Chondrocyte (in vitro differentiated cells): Measurements from ENCODE around the gene CCDC188. TPM values are rescaled to one million over a fixed set of nuclear protein-coding genes. Genes with fewer than 3 reads are reported as not detected.

Experiments
- DNase-seq: peaks from one replicate; pipeline ENCODE4 v3.0.0; 2021; ENCODE audit warnings: mixed read lengths, low spot score
- H3K27ac Mint-ChIP-seq: one replicate; pipeline ENCODE4 v1.8.0; 2021; ENCODE audit warnings: mild to moderate bottlenecking, moderate library complexity, mixed read lengths; ENCODE audit not compliant: unreplicated experiment
- H3K27me3 Mint-ChIP-seq: 2 replicates; pipeline ENCODE4 v1.8.0; 2021; ENCODE audit warnings: low read depth, mixed read lengths
- H3K36me3 Mint-ChIP-seq: 2 replicates; pipeline ENCODE4 v1.8.0; 2021; ENCODE audit warnings: low read depth, mixed read lengths
- H3K4me1 Mint-ChIP-seq: 2 replicates; pipeline ENCODE4 v1.8.0; 2021; ENCODE audit warnings: low read depth, mild to moderate bottlenecking, mixed read lengths
- H3K4me3 Mint-ChIP-seq: one replicate; pipeline ENCODE4 v1.8.0; 2021; ENCODE audit warnings: mild to moderate bottlenecking, moderate library complexity, mixed read lengths; ENCODE audit not compliant: unreplicated experiment
- H3K9me3 Mint-ChIP-seq: 2 replicates; pipeline ENCODE4 v1.8.0; 2021; ENCODE audit warnings: low read depth, mixed read lengths
- CTCF ChIP-seq: fragments of 200-600 bp; sonication (generic); IDR thresholded peaks from 2 replicates; pipeline ENCODE4 v1.5.0; 2021; ENCODE audit warnings: antibody characterized with exemption, mild to moderate bottlenecking, moderate library complexity
- total RNA-seq: library from RNA; stranded (reverse); gene quantifications from 3 replicates; pipeline ENCODE4 v1.2.1, GENCODE V29; 2021

The CCDC188 gene
- total RNA-seq, 1 donor from 2014 or later = 5.3 TPM

- no peak overlapping the region for H3K27ac Mint-ChIP-seq
- H3K36me3 Mint-ChIP-seq = no peaks in the 10 kb centered on the region
- no peaks in the 10 kb centered on the region for H3K27me3 Mint-ChIP-seq
- no peaks in the 10 kb centered on the region for H3K4me1 Mint-ChIP-seq
- no peak for DNase-seq
- peak; percentile 63 for TF ChIP-seq CTCF
- no peak overlapping the region for H3K4me3 Mint-ChIP-seq
- H3K9me3 Mint-ChIP-seq = no peaks in the 10 kb centered on the region
These were observed 29.4 kb upstream of the CCDC188 start for GRCh38 chr22:20180245-20180630.

- no peaks in the 10 kb centered on the region for H3K9me3 Mint-ChIP-seq
- no peak overlapping the region for H3K27ac Mint-ChIP-seq
- no peaks in the 10 kb centered on the region for H3K36me3 Mint-ChIP-seq
- H3K27me3 Mint-ChIP-seq = no peaks in the 10 kb centered on the region
- no peak overlapping the region for H3K4me3 Mint-ChIP-seq
- TF ChIP-seq CTCF = no peak
- H3K4me1 Mint-ChIP-seq = no peaks in the 10 kb centered on the region
- no peak for DNase-seq
These were observed 28.8 kb upstream of the CCDC188 start for GRCh38 chr22:20179455-20180244.

GRCh38 chr22:20178915-20179227 lies 28.0 kb upstream of the CCDC188 start:
- H3K36me3 Mint-ChIP-seq = no peaks in the 10 kb centered on the region
- no peaks in the 10 kb centered on the region for H3K27me3 Mint-ChIP-seq
- no peaks in the 10 kb centered on the region for H3K9me3 Mint-ChIP-seq
- no peak for TF ChIP-seq CTCF
- no peaks in the 10 kb centered on the region for H3K4me1 Mint-ChIP-seq
- H3K4me3 Mint-ChIP-seq = no peak overlapping the region
- H3K27ac Mint-ChIP-seq = no peak overlapping the region
- DNase-seq = no peak

- no peaks in the 10 kb centered on the region for H3K4me1 Mint-ChIP-seq
- DNase-seq = no peak
- H3K9me3 Mint-ChIP-seq = no peaks in the 10 kb centered on the region
- TF ChIP-seq CTCF = no peak
- no peaks in the 10 kb centered on the region for H3K36me3 Mint-ChIP-seq
- H3K27me3 Mint-ChIP-seq = no peaks in the 10 kb centered on the region
- no peak overlapping the region for H3K27ac Mint-ChIP-seq
- no peak overlapping the region for H3K4me3 Mint-ChIP-seq
These were observed 27.4 kb upstream of the CCDC188 start for GRCh38 chr22:20178075-20178914.

- no peaks in the 10 kb centered on the region for H3K9me3 Mint-ChIP-seq
- DNase-seq = no peak
- no peaks in the 10 kb centered on the region for H3K36me3 Mint-ChIP-seq
- H3K27ac Mint-ChIP-seq = no peak overlapping the region
- no peak for TF ChIP-seq CTCF
- H3K4me3 Mint-ChIP-seq = no peak overlapping the region
- no peaks in the 10 kb centered on the region for H3K27me3 Mint-ChIP-seq
- H3K4me1 Mint-ChIP-seq = no peaks in the 10 kb centered on the region
These were observed 26.5 kb upstream of the CCDC188 start for GRCh38 chr22:20177217-20177911.
